ENCODE data around the gene BID. TPM values are rescaled to one million over a fixed set of nuclear protein-coding genes. Genes with fewer than 3 reads are reported as not detected.

Gene BID
- total RNA-seq, 1 donor from 2014 or later, result 41.5 TPM

DNA sequence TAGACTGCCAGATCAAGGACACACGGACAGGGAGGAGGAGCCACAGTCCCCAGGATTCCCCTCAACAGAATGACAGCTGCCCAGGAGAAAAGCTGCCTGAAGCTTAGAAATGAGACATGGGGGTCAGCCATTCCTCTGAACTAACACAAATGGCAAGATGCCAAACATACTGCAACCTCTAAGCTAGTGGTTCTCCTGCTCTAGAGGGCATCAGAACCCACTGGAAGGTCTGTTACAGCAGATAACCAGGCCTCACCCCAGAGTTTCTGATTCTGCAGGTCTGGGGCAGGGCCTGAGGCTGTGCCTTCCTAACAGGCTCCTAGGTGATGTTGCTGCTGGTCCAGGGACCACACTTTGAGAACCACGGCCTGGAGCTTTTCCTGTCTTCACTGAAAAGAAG, 28.6 kb upstream of the BID start:
- H3K36me3 ChIP-seq (ENCODE audit: control insufficient read depth, insufficient read depth, low read length), result peaks cover 1% of the 10 kb centered on the region
- H3K27me3 ChIP-seq (ENCODE audit: control insufficient read depth, insufficient read depth, low read length), result no peaks in the 10 kb centered on the region
- no peak for DNase-seq (ENCODE audit: low read depth)
- no peak overlapping the region for H3K4me3 ChIP-seq (ENCODE audit: low read depth, low read length)
- TF ChIP-seq CTCF (IDR thresholded peaks at IDR 0.05; ENCODE audit: insufficient read depth, low read length, poor library complexity, severe bottlenecking), result no peak

- H3K36me3 ChIP-seq (ENCODE audit: control insufficient read depth, insufficient read depth, low read length), result peaks cover 1% of the 10 kb centered on the region
- no peak overlapping the region for H3K4me3 ChIP-seq (ENCODE audit: low read depth, low read length)
- H3K27me3 ChIP-seq (ENCODE audit: control insufficient read depth, insufficient read depth, low read length), result no peaks in the 10 kb centered on the region
- no peak for TF ChIP-seq CTCF (IDR thresholded peaks at IDR 0.05; ENCODE audit: insufficient read depth, low read length, poor library complexity, severe bottlenecking)
- no peak for DNase-seq (ENCODE audit: low read depth)
These were observed 28.1 kb upstream of the BID start for GRCh38 chr22:17802411-17802810.

GRCh38 chr22:17797721-17798559, 23.7 kb upstream of the BID start:
- Histone ChIP-seq H3K27me3 (ENCODE audit: control insufficient read depth, insufficient read depth, low read length) (no peaks in the 10 kb centered on the region), H3K4me3 (ENCODE audit: low read depth, low read length) (no peak overlapping the region), H3K36me3 (ENCODE audit: control insufficient read depth, insufficient read depth, low read length) (peaks cover 1% of the 10 kb centered on the region)
- DNase-seq (ENCODE audit: low read depth), result no peak
- TF ChIP-seq CTCF (IDR thresholded peaks at IDR 0.05; ENCODE audit: insufficient read depth, low read length, poor library complexity, severe bottlenecking), result no peak

DNA sequence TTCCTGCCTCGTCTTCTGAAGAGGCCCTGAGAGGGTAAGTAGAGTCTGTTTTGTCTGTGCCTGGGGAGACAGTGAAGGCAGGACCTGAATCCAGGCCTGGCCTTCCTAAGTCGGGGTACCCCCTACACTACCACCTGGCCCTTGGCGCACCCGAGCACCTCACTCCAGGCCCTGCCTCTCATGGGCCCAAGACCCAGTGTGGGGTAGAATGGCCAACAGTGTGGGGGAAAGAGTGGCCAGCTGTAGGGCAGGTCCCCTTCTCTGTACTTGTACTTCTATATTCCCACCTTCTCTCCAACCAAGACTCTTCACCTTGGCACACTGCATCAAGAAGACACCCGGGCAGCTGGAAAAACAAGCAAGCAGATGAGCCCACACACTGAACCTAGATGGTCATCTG, 22.4 kb upstream of the BID start:
- TF ChIP-seq CTCF (IDR thresholded peaks at IDR 0.05; ENCODE audit: insufficient read depth, low read length, poor library complexity, severe bottlenecking), result no peak
- DNase-seq (ENCODE audit: low read depth), result no peak
- H3K36me3 ChIP-seq (ENCODE audit: control insufficient read depth, insufficient read depth, low read length), result peaks cover 1% of the 10 kb centered on the region
- H3K4me3 ChIP-seq (ENCODE audit: low read depth, low read length), result no peak overlapping the region
- no peaks in the 10 kb centered on the region for H3K27me3 ChIP-seq (ENCODE audit: control insufficient read depth, insufficient read depth, low read length)

- no peak for DNase-seq (ENCODE audit: low read depth)
- no peak for TF ChIP-seq CTCF (IDR thresholded peaks at IDR 0.05; ENCODE audit: insufficient read depth, low read length, poor library complexity, severe bottlenecking)
- Histone ChIP-seq H3K4me3 (ENCODE audit: low read depth, low read length) (no peak overlapping the region), H3K27me3 (ENCODE audit: control insufficient read depth, insufficient read depth, low read length) (no peaks in the 10 kb centered on the region), H3K36me3 (ENCODE audit: control insufficient read depth, insufficient read depth, low read length) (peaks cover 1% of the 10 kb centered on the region)
These were observed 21.6 kb upstream of the BID start for GRCh38 chr22:17795661-17796548.

Measured in kidney epithelial cell (primary cell).